Calu3 (cell line): ENCODE results near the gene SLC25A25. TPM values are rescaled to one million over a fixed set of nuclear protein-coding genes. Genes with fewer than 3 reads are reported as not detected.

Experiments used
- BruUV-seq: library from RNA; stranded (reverse); fragments of 400-500 nt; replicated peaks from 2 replicates; lab custom pipeline; 2021; lab: Mats Ljungman, UMichigan
- CTCF ChIA-PET: fragments of 300-600 bp; sonication (Branson Sonifier 250); formaldehyde crosslinking; loops from one replicate; lab custom pipeline; 2022; ENCODE audit warnings: antibody characterized with exemption; lab: Charles Lee
- DNase-seq: peaks from one replicate; pipeline ENCODE4 v3.0.0; 2022
- H3K27ac Mint-ChIP-seq: one replicate; pipeline ENCODE4 v1.8.0; 2022; ENCODE audit warnings: mixed read lengths; ENCODE audit not compliant: unreplicated experiment
- H3K27me3 Mint-ChIP-seq: one replicate; pipeline ENCODE4 v1.8.0; 2022; ENCODE audit warnings: mixed read lengths; ENCODE audit not compliant: unreplicated experiment
- H3K36me3 Mint-ChIP-seq: one replicate; pipeline ENCODE4 v1.8.0; 2022; ENCODE audit warnings: mild to moderate bottlenecking, moderate library complexity, mixed read lengths; ENCODE audit not compliant: insufficient read depth, unreplicated experiment
- H3K4me1 Mint-ChIP-seq: one replicate; pipeline ENCODE4 v1.8.0; 2022; ENCODE audit warnings: mild to moderate bottlenecking, low read depth, mixed read lengths; ENCODE audit not compliant: unreplicated experiment
- H3K4me3 Mint-ChIP-seq: one replicate; pipeline ENCODE4 v1.8.0; 2022; ENCODE audit warnings: mild to moderate bottlenecking, low read depth, moderate library complexity, mixed read lengths; ENCODE audit not compliant: unreplicated experiment
- H3K9me3 Mint-ChIP-seq: one replicate; pipeline ENCODE4 v1.8.0; 2022; ENCODE audit warnings: low read depth, mixed read lengths; ENCODE audit not compliant: unreplicated experiment
- intact Hi-C: fragments of 100-400 bp; cut with micrococcal nuclease; formaldehyde crosslinking; loops from one replicate; pipeline ENCODE4 v1.10.0; 2022; ENCODE audit not compliant: unreplicated experiment
- total RNA-seq: library from RNA; stranded (reverse); gene quantifications from 2 replicates; pipeline ENCODE4 v1.2.3, GENCODE V29; 2022
- TF ChIP-seq, protein P1 (sequence below): fragments of 200-600 bp; IDR thresholded peaks from one replicate; pipeline ENCODE4 v1.8.0; 2022; ENCODE audit warnings: antibody characterized with exemption; ENCODE audit not compliant: unreplicated experiment

The SLC25A25 gene
- total RNA-seq, 1 experiment from 2014 or later, result 19.5 TPM

DNA sequence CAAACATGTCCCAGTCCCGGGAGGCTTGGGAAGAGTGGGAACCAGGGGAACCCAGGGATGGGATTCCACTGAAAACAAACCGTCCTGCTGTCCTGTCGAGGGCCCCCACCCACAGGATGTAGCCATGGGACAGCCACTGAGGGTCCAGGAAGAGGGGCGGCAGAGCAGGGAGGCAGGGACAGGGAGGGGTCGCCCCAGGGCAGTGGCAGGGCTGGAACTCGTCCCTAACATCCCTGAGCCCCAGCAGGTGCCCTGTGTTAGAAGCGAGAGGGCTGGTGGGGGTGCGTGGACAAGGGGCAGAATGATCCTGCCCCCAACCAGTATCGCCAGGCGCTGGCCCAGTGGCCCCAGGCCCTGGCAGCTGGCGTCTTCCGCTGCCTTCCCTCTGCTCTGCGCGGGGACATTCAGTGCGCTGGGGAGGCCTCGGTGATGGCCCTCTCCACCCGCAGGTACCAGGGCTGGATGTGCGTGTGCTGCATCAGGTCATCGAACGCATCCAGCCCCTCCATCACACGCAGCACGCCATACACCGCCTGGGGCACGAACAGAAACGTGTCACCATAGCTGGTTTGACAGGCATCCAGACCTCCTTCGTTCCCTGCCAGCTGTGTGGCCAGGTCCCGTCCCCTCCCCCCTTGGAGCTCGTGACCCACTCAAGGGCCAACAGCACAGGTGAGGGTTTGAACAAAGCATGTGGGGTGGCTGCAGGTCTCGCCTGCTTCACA, 52.9 kb downstream of the SLC25A25 start:
- Mint-ChIP-seq H3K27ac (no peak overlapping the region), H3K4me3 (no peak overlapping the region), H3K27me3 (no peaks in the 10 kb centered on the region), H3K36me3 (peaks cover 70% of the 10 kb centered on the region), H3K4me1 (peaks cover 13% of the 10 kb centered on the region), H3K9me3 (no peaks in the 10 kb centered on the region)
- no TSS peak for BruUV-seq
- CTCF ChIA-PET, result no interaction called here
- intact Hi-C loops, result no loop called here
- no peak for DNase-seq
- TF ChIP-seq, protein P1, sequence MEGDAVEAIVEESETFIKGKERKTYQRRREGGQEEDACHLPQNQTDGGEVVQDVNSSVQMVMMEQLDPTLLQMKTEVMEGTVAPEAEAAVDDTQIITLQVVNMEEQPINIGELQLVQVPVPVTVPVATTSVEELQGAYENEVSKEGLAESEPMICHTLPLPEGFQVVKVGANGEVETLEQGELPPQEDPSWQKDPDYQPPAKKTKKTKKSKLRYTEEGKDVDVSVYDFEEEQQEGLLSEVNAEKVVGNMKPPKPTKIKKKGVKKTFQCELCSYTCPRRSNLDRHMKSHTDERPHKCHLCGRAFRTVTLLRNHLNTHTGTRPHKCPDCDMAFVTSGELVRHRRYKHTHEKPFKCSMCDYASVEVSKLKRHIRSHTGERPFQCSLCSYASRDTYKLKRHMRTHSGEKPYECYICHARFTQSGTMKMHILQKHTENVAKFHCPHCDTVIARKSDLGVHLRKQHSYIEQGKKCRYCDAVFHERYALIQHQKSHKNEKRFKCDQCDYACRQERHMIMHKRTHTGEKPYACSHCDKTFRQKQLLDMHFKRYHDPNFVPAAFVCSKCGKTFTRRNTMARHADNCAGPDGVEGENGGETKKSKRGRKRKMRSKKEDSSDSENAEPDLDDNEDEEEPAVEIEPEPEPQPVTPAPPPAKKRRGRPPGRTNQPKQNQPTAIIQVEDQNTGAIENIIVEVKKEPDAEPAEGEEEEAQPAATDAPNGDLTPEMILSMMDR, result no peak

DNA sequence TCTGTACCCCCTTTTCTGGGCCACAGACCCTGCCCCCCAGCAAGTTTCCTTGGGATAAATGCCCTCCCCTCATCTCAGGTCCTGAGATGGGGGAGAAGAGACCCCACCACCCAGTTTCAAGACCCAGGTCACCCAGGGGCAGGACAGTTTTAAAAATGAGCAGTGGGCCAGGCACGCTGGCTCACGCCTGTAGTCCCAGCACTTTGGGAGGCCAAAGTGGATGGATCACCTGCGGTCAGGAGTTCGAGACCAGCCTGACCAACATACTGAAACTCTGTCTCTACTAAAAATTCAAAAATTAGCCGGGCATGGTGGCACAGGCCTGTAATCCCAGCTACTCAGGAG, 53.4 kb downstream of the SLC25A25 start:
- intact Hi-C loops, result no loop called here
- peaks cover 12% of the 10 kb centered on the region for H3K4me1 Mint-ChIP-seq
- H3K4me3 Mint-ChIP-seq, result no peak overlapping the region
- CTCF ChIA-PET, result no interaction called here
- TF ChIP-seq, protein P1, result no peak
- BruUV-seq, result no TSS peak
- H3K36me3 Mint-ChIP-seq, result peaks cover 70% of the 10 kb centered on the region
- H3K9me3 Mint-ChIP-seq, result no peaks in the 10 kb centered on the region
- H3K27me3 Mint-ChIP-seq, result no peaks in the 10 kb centered on the region
- DNase-seq, result no peak
- H3K27ac Mint-ChIP-seq, result no peak overlapping the region

DNA sequence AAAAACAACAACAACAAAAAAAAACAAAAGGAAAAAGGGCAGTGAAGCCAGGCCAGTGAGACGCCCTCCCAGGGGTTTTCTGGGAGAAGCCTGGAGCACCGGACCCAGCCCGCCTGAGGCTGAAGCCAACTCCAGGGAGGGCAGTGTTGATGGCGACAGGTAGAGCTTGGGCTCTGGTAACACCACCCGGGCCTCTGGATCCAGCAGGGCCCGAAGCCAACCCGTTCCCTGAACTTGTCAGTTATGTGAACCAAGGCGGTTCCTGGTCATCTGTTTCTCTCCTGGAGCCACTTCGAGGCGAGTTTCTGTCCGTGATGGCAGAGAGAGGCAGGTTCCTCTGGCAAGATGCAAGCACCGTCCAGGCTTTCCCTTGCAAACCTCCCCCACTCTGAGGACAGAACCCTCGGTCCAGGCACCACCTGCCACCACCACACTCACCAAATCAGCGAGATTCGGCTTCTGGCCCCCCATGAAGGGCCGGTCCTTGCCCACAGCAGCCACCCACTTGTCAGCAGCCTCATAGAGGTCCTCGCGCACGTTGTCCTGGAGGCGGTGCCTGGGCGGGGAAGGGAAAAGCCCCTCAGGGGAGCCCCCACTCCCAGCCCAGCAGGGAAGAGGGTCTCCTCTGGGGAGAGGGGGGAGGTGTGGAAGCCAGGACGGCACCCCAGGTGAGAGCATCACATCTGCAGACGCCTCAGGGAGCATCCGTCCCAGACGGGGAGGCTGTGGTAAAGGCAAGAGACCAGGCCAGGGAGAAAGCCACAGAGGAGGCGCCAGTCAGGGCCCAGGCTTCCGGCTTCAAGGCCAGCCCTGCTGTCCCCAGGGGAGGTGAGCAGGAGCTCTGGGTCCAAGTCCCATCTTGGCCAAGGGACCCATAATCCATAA, 54.1 kb downstream of the SLC25A25 start:
- no TSS peak for BruUV-seq
- DNase-seq, result no peak
- intact Hi-C loops, result no loop called here
- TF ChIP-seq, protein P1, result no peak
- Mint-ChIP-seq H3K27ac (no peak overlapping the region), H3K4me3 (no peak overlapping the region), H3K36me3 (peaks cover 75% of the 10 kb centered on the region), H3K9me3 (no peaks in the 10 kb centered on the region), H3K4me1 (peaks cover 12% of the 10 kb centered on the region), H3K27me3 (no peaks in the 10 kb centered on the region)
- CTCF ChIA-PET, result no interaction called here

DNA sequence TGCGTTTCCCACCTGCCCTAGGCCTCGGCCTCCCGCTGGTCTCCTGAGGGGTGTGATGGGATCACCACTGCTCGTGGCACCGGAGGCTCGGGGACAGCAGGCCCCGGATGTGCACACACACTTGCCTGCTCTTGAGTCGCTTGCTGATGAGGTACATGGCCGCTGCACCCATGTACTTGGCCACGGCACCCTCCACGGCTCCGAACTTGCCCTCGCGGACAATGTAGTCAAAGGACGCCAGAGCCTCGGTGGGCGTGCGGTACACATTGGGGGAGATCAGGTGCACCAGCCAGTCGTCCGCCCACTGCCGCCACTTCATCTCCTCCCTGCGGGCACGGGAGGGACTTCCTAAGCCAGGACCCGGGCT, 54.8 kb downstream of the SLC25A25 start:
- Mint-ChIP-seq H3K4me1 (peaks cover 12% of the 10 kb centered on the region), H3K36me3 (peaks cover 81% of the 10 kb centered on the region), H3K9me3 (no peaks in the 10 kb centered on the region), H3K4me3 (no peak overlapping the region), H3K27ac (no peak overlapping the region), H3K27me3 (no peaks in the 10 kb centered on the region)
- CTCF ChIA-PET, result interaction anchor here (0.5 kb wide), 1 partner anchor 38 kb away, joined by 3 read pairs; no protein-coding TSS in a partner anchor
- no TSS peak for BruUV-seq
- intact Hi-C loops, result no loop called here
- no peak for DNase-seq
- TF ChIP-seq, protein P1, result no peak
